Measurements from ENCODE around the gene PID1.

- TF ChIP-seq, protein P1, sequence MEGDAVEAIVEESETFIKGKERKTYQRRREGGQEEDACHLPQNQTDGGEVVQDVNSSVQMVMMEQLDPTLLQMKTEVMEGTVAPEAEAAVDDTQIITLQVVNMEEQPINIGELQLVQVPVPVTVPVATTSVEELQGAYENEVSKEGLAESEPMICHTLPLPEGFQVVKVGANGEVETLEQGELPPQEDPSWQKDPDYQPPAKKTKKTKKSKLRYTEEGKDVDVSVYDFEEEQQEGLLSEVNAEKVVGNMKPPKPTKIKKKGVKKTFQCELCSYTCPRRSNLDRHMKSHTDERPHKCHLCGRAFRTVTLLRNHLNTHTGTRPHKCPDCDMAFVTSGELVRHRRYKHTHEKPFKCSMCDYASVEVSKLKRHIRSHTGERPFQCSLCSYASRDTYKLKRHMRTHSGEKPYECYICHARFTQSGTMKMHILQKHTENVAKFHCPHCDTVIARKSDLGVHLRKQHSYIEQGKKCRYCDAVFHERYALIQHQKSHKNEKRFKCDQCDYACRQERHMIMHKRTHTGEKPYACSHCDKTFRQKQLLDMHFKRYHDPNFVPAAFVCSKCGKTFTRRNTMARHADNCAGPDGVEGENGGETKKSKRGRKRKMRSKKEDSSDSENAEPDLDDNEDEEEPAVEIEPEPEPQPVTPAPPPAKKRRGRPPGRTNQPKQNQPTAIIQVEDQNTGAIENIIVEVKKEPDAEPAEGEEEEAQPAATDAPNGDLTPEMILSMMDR (IDR thresholded peaks at IDR 0.05): no peak
- no peak for TF ChIP-seq EZH2 (IDR thresholded peaks at IDR 0.05; ENCODE audit: borderline replicate concordance, insufficient read depth, low read depth, low read length, poor library complexity, severe bottlenecking)
Measured at GRCh38 chr2:229160180-229160579, 110.9 kb downstream of the PID1 start.
